Loucy (cell line): Measurements from ENCODE around the gene C5AR2.
"Not testable (repeated sequence)": the region's sequence is repeated elsewhere in the genome, so short reads cannot be mapped to it uniquely, and the experiment has no call there.

Experiments
- H2AFZ ChIP-seq: fragments of 200-600 bp; sonication (generic); 2 replicates; pipeline ENCODE4 v1.6.0; 2016; ENCODE audit warnings: antibody characterized with exemption, mild to moderate bottlenecking, low read length, moderate library complexity
- H3F3A ChIP-seq: fragments of 200-600 bp; 2 replicates; pipeline ENCODE4 v1.6.0; 2016; ENCODE audit warnings: antibody characterized with exemption, low read depth, mild to moderate bottlenecking
- H3K27me3 ChIP-seq: fragments of 200-600 bp; sonication (generic); 2 replicates; pipeline ENCODE4 v1.6.1; 2014; ENCODE audit warnings: low read length, mild to moderate bottlenecking; ENCODE audit not compliant: insufficient read depth, poor library complexity, severe bottlenecking
- H3K36me3 ChIP-seq: fragments of 200-600 bp; sonication (generic); 2 replicates; pipeline ENCODE4 v1.6.1; 2016; ENCODE audit warnings: low read length; ENCODE audit not compliant: insufficient read depth
- H3K4me1 ChIP-seq: fragments of 200-600 bp; sonication (generic); 2 replicates; pipeline ENCODE4 v1.5.1; 2014; ENCODE audit warnings: low read length, mild to moderate bottlenecking; ENCODE audit not compliant: insufficient read depth, poor library complexity, severe bottlenecking
- H3K4me2 ChIP-seq: fragments of 200-600 bp; sonication (generic); 2 replicates; pipeline ENCODE4 v1.6.0; 2014; ENCODE audit warnings: antibody characterized with exemption, low read length, low read depth, mild to moderate bottlenecking; ENCODE audit not compliant: poor library complexity, severe bottlenecking
- H3K4me3 ChIP-seq: fragments of 200-600 bp; sonication (generic); 2 replicates; pipeline ENCODE4 v1.5.1; 2014; ENCODE audit warnings: low read length, mild to moderate bottlenecking, mixed read lengths; ENCODE audit not compliant: poor library complexity, severe bottlenecking
- H3K79me2 ChIP-seq: fragments of 200-600 bp; sonication (generic); 2 replicates; pipeline ENCODE4 v1.6.1; 2014; ENCODE audit warnings: low read length; ENCODE audit not compliant: insufficient read depth
- H3K9ac ChIP-seq: fragments of 200-600 bp; sonication (generic); 2 replicates; pipeline ENCODE4 v1.6.0; 2014; ENCODE audit warnings: mild to moderate bottlenecking, low read depth, low read length, moderate library complexity; ENCODE audit not compliant: poor library complexity, severe bottlenecking
- H3K9me2 ChIP-seq: fragments of 200-600 bp; sonication (generic); replicated peaks from 2 replicates; pipeline ENCODE4 v1.6.1; 2016; ENCODE audit warnings: low read depth, low read length, mixed read lengths
- H3K9me3 ChIP-seq: fragments of 200-600 bp; sonication (generic); 2 replicates; pipeline ENCODE4 v1.6.1; 2014; ENCODE audit warnings: mild to moderate bottlenecking, antibody characterized with exemption, low read length, low read depth; ENCODE audit not compliant: insufficient read depth
- H4K20me1 ChIP-seq: fragments of 200-600 bp; sonication (generic); 2 replicates; pipeline ENCODE4 v1.6.0; 2014; ENCODE audit warnings: antibody characterized with exemption, low read length, mild to moderate bottlenecking; ENCODE audit not compliant: insufficient read depth, poor library complexity, severe bottlenecking
- CTCF ChIP-seq: fragments of 200-600 bp; sonication (generic); conservative IDR thresholded peaks from 2 replicates; pipeline ENCODE4 v1.5.1; 2014; ENCODE audit warnings: mild to moderate bottlenecking, antibody characterized with exemption, low read length
- EZH2phosphoT487 ChIP-seq: fragments of 200-600 bp; IDR thresholded peaks from 2 replicates; pipeline ENCODE4 v1.6.1; 2018; ENCODE audit warnings: antibody characterized with exemption, mild to moderate bottlenecking, moderate library complexity, borderline replicate concordance

Gene C5AR2

DNA sequence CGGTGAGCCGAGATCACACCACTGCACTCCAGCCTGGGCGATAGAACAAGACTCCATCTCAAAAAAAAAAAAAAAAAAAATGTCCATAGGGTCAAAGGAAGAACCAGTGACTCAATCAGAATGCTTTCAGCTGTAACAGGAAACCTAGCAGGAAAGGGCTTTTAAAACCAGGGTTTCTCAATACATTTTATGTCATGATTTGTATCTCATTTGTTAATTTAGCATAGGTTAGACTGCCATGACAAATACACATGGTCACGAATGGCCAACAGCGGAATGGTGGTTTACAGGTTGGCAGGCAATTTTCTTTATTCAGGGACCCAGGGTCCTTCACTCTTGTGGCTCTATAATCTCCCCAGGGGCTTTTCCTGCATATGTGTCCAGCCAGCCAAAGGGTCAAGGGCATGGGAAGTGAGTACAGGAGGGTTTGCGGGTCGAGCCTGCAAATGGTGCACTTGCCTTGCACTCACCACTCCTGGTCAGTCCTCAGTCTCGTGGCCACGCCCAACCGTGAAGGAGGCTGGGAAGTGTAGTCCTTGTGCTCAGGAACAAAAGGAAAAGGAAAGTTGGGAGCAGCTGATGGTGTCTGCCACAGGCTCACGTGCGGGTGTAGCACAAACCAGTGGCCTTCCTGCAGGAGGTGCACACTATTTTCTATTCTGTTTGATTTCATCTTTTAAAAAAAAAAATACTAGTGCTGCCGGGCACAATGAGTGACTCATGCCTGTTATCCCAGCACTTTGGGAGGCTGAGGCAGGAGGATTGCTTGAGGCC is 32.0 kb downstream of the C5AR2 start:
- Histone ChIP-seq H3K9me2 (no peaks in the 10 kb centered on the region), H3K9me3 (no peaks in the 10 kb centered on the region), H3K4me3 (no peak overlapping the region), H3K4me1 (no peaks in the 10 kb centered on the region), H2AFZ (no peak overlapping the region), H3K9ac (no peak overlapping the region), H4K20me1 (no peaks in the 10 kb centered on the region), H3F3A (no peaks in the 10 kb centered on the region), H3K4me2 (no peak overlapping the region), H3K27me3 (no peaks in the 10 kb centered on the region), H3K36me3 (peaks cover 53% of the 10 kb centered on the region; the same call in 1 of the 2 replicates), H3K79me2 (no peaks in the 10 kb centered on the region)
- no peak for TF ChIP-seq EZH2phosphoT487
- TF ChIP-seq CTCF: no peak

DNA sequence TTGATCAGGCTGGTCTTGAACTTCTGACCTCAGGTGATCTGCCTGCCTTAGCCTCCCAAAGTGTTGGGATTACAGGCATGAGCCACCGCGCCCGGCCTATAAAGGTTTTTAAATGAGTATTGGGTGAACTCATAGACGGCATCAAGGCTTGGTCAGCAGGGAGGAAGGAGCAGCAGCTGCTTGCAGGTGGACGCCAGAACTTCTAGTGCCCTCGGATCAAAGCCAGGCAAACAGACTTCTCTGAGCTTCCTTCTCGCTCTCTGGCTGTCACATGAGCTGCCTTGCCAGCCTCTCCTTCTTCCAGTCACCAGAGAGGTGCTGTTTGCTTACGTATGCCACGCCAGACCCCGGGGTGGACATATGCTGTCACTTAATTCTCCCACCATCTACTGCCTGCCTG is 33.5 kb downstream of the C5AR2 start:
- not testable (repeated sequence) for H3K79me2 ChIP-seq, H3K9me3 ChIP-seq, H3K9me2 ChIP-seq, H2AFZ ChIP-seq, H3K27me3 ChIP-seq, H4K20me1 ChIP-seq, H3K9ac ChIP-seq, H3F3A ChIP-seq, H3K4me2 ChIP-seq, H3K4me3 ChIP-seq, H3K4me1 ChIP-seq
- peaks cover 55% of the 10 kb centered on the region; the same call in 1 of the 2 replicates for H3K36me3 ChIP-seq

GRCh38 chr19:47370045-47370611 is 38.2 kb downstream of the C5AR2 start:
- H4K20me1 ChIP-seq: no peaks in the 10 kb centered on the region
- no peaks in the 10 kb centered on the region for H3K9me2 ChIP-seq
- no peaks in the 10 kb centered on the region for H3K79me2 ChIP-seq
- H3K4me3 ChIP-seq: no peak overlapping the region
- TF ChIP-seq EZH2phosphoT487 (no peak), CTCF (no peak)
- no peaks in the 10 kb centered on the region for H3F3A ChIP-seq
- H3K9ac ChIP-seq: no peak overlapping the region
- H3K9me3 ChIP-seq: no peaks in the 10 kb centered on the region
- H2AFZ ChIP-seq: no peak overlapping the region
- H3K36me3 ChIP-seq: peaks cover 58% of the 10 kb centered on the region; the same call in 1 of the 2 replicates
- no peak overlapping the region for H3K4me2 ChIP-seq
- H3K27me3 ChIP-seq: no peaks in the 10 kb centered on the region
- H3K4me1 ChIP-seq: no peaks in the 10 kb centered on the region
